SK-N-SH (cell line): ENCODE data around the gene DOCK10. TPM values are rescaled to one million over a fixed set of nuclear protein-coding genes. Genes with fewer than 3 reads are reported as not detected.

Experiments used
- CTCF ChIA-PET: fragments of 300-600, 350-600 bp; formaldehyde crosslinking; extraction: SDS; loops from one replicate; lab custom pipeline; 2021; lab: Yijun Ruan, JAX
- POLR2A ChIA-PET: fragments of 350-600 bp; sonication (Branson Sonifier 250); formaldehyde crosslinking; extraction: SDS; loops from one replicate; lab custom pipeline; 2020; ENCODE audit warnings: antibody characterized with exemption, inconsistent platforms; lab: Yijun Ruan, JAX
- DNase-seq: peaks from one replicate; pipeline ENCODE4 v3.0.0; 2012
- H2AFZ ChIP-seq: fragments of 200-600 bp; sonication (generic); 2 replicates; pipeline ENCODE4 v1.8.1; 2016; ENCODE audit warnings: antibody characterized with exemption, mild to moderate bottlenecking, low read depth
- H3F3A ChIP-seq: fragments of 200-600 bp; sonication (generic); replicated peaks from 2 replicates; pipeline ENCODE3; 2016; ENCODE audit warnings: antibody characterized with exemption, mild to moderate bottlenecking; ENCODE audit not compliant: insufficient read depth
- H3K27ac ChIP-seq, 2 experiments: fragments of 200-500 bp in 1 of 2; fragments of 200-600 bp in 1 of 2; sonication (Bioruptor generic) in 1 of 2; sonication (generic), shearing (Covaris generic) in 1 of 2; 2 replicates each; pipeline versions ENCODE4 v1.5.1 to v1.6.1; 2014 to 2016; ENCODE audit warnings: low read depth in 2 of 2, inconsistent platforms in 1 of 2, low read length in 1 of 2, mild to moderate bottlenecking in 1 of 2, mixed read lengths in 1 of 2
- H3K27me3 ChIP-seq: fragments of 200-600 bp; sonication (generic), shearing (Covaris generic); 2 replicates; pipeline ENCODE4 v1.6.1; 2016; ENCODE audit warnings: mixed run types; ENCODE audit not compliant: insufficient read depth
- H3K36me3 ChIP-seq, 2 experiments: fragments of 200-500 bp in 1 of 2; fragments of 200-600 bp in 1 of 2; sonication (Bioruptor generic) in 1 of 2; sonication (generic) in 1 of 2; replicated peaks in 1 of 2; 2 replicates each; pipeline versions ENCODE3 to v1.5.1; 2014 to 2016; ENCODE audit warnings: low read length in 1 of 2, mild to moderate bottlenecking in 1 of 2; ENCODE audit not compliant: insufficient read depth in 2 of 2, control insufficient read depth in 1 of 2
- H3K4me1 ChIP-seq, 2 experiments: fragments of 200-500 bp in 1 of 2; fragments of 200-600 bp in 1 of 2; sonication (Bioruptor generic) in 1 of 2; sonication (generic), shearing (Covaris generic) in 1 of 2; 2 replicates each; pipeline versions ENCODE4 v1.5.1 to v1.6.1; 2014 to 2016; ENCODE audit warnings: low read depth in 1 of 2, low read length in 1 of 2, mixed run types in 1 of 2; ENCODE audit not compliant: insufficient read depth in 2 of 2, control insufficient read depth in 1 of 2
- H3K4me2 ChIP-seq: fragments of 200-600 bp; sonication (generic), shearing (Covaris generic); 2 replicates; pipeline ENCODE4 v1.6.1; 2017; ENCODE audit warnings: mixed run types
- H3K4me3 ChIP-seq, 2 experiments: fragments of 200-500 bp in 1 of 2; fragments of 200-600 bp in 1 of 2; sonication (Bioruptor generic) in 1 of 2; sonication (generic), shearing (Covaris generic) in 1 of 2; 2 replicates each; pipeline versions ENCODE4 v1.5.1 to v1.8.1; 2014 to 2016; ENCODE audit warnings: low read depth in 2 of 2, inconsistent platforms in 1 of 2, low read length in 1 of 2, mild to moderate bottlenecking in 1 of 2, mixed read lengths in 1 of 2, moderate library complexity in 1 of 2
- H3K79me2 ChIP-seq: fragments of 200-600 bp; sonication (generic); 2 replicates; pipeline ENCODE4 v1.8.1; 2017; ENCODE audit warnings: mild to moderate bottlenecking; ENCODE audit not compliant: insufficient read depth
- H3K9ac ChIP-seq: fragments of 200-600 bp; sonication (generic); 2 replicates; pipeline ENCODE4 v1.6.1; 2017; ENCODE audit warnings: mixed run types
- H3K9me2 ChIP-seq: fragments of 200-600 bp; sonication (generic); 2 replicates; pipeline ENCODE4 v1.6.1; 2017; ENCODE audit warnings: mixed run types
- H3K9me3 ChIP-seq: fragments of 200-600 bp; sonication (generic); 2 replicates; pipeline ENCODE4 v1.6.1; 2017; ENCODE audit warnings: mixed run types, mild to moderate bottlenecking, moderate library complexity
- H4K20me1 ChIP-seq: fragments of 200-600 bp; sonication (generic); 2 replicates; pipeline ENCODE4 v1.6.1; 2017; ENCODE audit warnings: mild to moderate bottlenecking, mixed run types; ENCODE audit not compliant: insufficient read depth
- EZH2phosphoT487 ChIP-seq: fragments of 200-600 bp; sonication (generic); IDR thresholded peaks from 2 replicates; pipeline ENCODE4 v1.6.1; 2017; ENCODE audit warnings: low read depth, mixed run types, mild to moderate bottlenecking, antibody characterized with exemption, moderate library complexity, borderline replicate concordance
- FOSL2 ChIP-seq: IDR thresholded peaks from 2 replicates; pipeline ENCODE4 v1.4.0; 2012; ENCODE audit warnings: low read depth, mild to moderate bottlenecking, moderate library complexity, borderline replicate concordance
- FOXJ3 ChIP-seq: sonication (generic); formaldehyde crosslinking; IDR thresholded peaks from 2 replicates; pipeline ENCODE4 v1.5.1; 2020; ENCODE audit warnings: mild to moderate bottlenecking, missing genetic modification reagents
- FOXM1 ChIP-seq: IDR thresholded peaks from 2 replicates; pipeline ENCODE4 v1.4.0; 2012; ENCODE audit warnings: low read depth, mild to moderate bottlenecking
- JUND ChIP-seq: IDR thresholded peaks from 2 replicates; pipeline ENCODE4 v1.4.0; 2012
- MEF2A ChIP-seq: IDR thresholded peaks from 2 replicates; pipeline ENCODE4 v1.4.0; 2012; ENCODE audit warnings: low read depth, borderline replicate concordance
- NRF1 ChIP-seq: IDR thresholded peaks from 2 replicates; pipeline ENCODE4 v1.6.1; 2012; ENCODE audit warnings: low read depth, mild to moderate bottlenecking, low read length
- RAD21 ChIP-seq: IDR thresholded peaks from 2 replicates; pipeline ENCODE4 v1.6.1; 2012; ENCODE audit warnings: mild to moderate bottlenecking, low read length
- RXRA ChIP-seq: IDR thresholded peaks from 2 replicates; pipeline ENCODE4 v1.4.0; 2012; ENCODE audit warnings: low read depth, mild to moderate bottlenecking, borderline replicate concordance
- TAF1 ChIP-seq: IDR thresholded peaks from 2 replicates; pipeline ENCODE4 v1.6.1; 2012; ENCODE audit warnings: low read depth, mild to moderate bottlenecking, low read length, moderate library complexity, borderline replicate concordance
- whole genome bisulfite sequencing: methylation state at CpG from one replicate; pipeline ENCODE4 v1.1.6; 2017; ENCODE audit warnings: low lambda C conversion rate; 5-methylcytosine and 5-hydroxymethylcytosine counted together
- polyA plus RNA-seq, 3 experiments: library from polyadenylated mRNA; depleted of rRNA; stranded (reverse); fragments of >200 nt; gene quantifications; 2 replicates each; pipeline ENCODE4 v1.2.3, GENCODE V29; 2012
- TF ChIP-seq, protein P1 (sequence below): IDR thresholded peaks from 2 replicates; pipeline ENCODE4; 2012
- TF ChIP-seq, protein P2 (sequence below): IDR thresholded peaks from 2 replicates; pipeline ENCODE4 v1.6.1; 2012; ENCODE audit warnings: mild to moderate bottlenecking, low read depth, low read length, moderate library complexity
- TF ChIP-seq, protein P3 (sequence below): fragments of 200-600 bp; sonication (generic); IDR thresholded peaks from 2 replicates; pipeline ENCODE4 v1.6.1; 2017; ENCODE audit warnings: antibody characterized with exemption, mild to moderate bottlenecking, moderate library complexity

DOCK10 gene
- polyA plus RNA-seq, 1 of the 3 experiments (the other 2 are of a cell fraction) = 24.1 TPM

DNA sequence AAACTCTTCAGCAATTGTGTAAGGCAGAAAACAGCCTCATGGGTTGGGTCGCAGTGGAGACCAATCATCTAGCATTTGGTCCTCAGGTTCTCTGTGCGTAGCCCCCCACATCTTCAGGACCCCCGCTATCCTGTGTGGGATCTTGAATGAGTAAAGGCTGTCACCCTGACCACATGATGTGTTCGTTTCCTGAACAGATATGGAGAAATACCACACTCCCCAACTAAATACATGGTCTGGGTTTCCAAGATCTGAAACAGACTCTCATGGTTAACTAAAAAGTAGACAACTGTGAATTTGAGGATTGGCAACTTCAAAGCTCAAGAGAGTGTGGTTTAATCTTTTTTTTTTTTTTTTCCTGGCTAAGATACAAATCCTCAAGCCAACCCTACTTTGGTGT lies 23.2 kb downstream of the DOCK10 start:
- peaks cover 78% of the 10 kb centered on the region for H3K79me2 ChIP-seq
- CTCF ChIA-PET = interaction anchor here (2.3 to 2.4 kb wide), 2 partner anchors 21 to 642 kb away, joined by 7 to 10 read pairs; no protein-coding TSS in a partner anchor
- H3K4me1 ChIP-seq = peaks cover 0 to 8% of the 10 kb centered on the region in 2 experiments; a peak in 2 of 4 replicates

More for the DNA sequence above, 23.2 kb downstream of the DOCK10 start:
- Histone ChIP-seq H3K27me3 (no peaks in the 10 kb centered on the region), H3F3A (peaks cover 24% of the 10 kb centered on the region), H3K9me3 (no peaks in the 10 kb centered on the region), H3K27ac (peak overlapping the region in 1 of 2 experiments; percentile 37; a peak in 1 of 4 replicates), H3K4me2 (no peak overlapping the region), H2AFZ (no peak overlapping the region), H3K36me3 (no peaks in the 10 kb centered on the region), H3K4me3 (no peak overlapping the region), H4K20me1 (no peaks in the 10 kb centered on the region), H3K9me2 (no peaks in the 10 kb centered on the region), H3K9ac (no peak overlapping the region)
- WGBS = 93% methylated on average over 3 of the region's 4 CpGs
- POLR2A ChIA-PET = no interaction called here
- no peak for DNase-seq
- TF ChIP-seq FOXJ3 (CRISPR knock-in tag) (no peak), RAD21 (no peak), EZH2phosphoT487 (no peak), RXRA (no peak), MEF2A (no peak), FOXM1 (no peak), FOSL2 (no peak), NRF1 (no peak), JUND (no peak), TAF1 (no peak)
- TF ChIP-seq, protein P1, sequence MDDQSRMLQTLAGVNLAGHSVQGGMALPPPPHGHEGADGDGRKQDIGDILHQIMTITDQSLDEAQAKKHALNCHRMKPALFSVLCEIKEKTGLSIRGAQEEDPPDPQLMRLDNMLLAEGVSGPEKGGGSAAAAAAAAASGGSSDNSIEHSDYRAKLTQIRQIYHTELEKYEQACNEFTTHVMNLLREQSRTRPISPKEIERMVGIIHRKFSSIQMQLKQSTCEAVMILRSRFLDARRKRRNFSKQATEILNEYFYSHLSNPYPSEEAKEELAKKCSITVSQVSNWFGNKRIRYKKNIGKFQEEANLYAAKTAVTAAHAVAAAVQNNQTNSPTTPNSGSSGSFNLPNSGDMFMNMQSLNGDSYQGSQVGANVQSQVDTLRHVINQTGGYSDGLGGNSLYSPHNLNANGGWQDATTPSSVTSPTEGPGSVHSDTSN = no peak
- TF ChIP-seq, protein P2, sequence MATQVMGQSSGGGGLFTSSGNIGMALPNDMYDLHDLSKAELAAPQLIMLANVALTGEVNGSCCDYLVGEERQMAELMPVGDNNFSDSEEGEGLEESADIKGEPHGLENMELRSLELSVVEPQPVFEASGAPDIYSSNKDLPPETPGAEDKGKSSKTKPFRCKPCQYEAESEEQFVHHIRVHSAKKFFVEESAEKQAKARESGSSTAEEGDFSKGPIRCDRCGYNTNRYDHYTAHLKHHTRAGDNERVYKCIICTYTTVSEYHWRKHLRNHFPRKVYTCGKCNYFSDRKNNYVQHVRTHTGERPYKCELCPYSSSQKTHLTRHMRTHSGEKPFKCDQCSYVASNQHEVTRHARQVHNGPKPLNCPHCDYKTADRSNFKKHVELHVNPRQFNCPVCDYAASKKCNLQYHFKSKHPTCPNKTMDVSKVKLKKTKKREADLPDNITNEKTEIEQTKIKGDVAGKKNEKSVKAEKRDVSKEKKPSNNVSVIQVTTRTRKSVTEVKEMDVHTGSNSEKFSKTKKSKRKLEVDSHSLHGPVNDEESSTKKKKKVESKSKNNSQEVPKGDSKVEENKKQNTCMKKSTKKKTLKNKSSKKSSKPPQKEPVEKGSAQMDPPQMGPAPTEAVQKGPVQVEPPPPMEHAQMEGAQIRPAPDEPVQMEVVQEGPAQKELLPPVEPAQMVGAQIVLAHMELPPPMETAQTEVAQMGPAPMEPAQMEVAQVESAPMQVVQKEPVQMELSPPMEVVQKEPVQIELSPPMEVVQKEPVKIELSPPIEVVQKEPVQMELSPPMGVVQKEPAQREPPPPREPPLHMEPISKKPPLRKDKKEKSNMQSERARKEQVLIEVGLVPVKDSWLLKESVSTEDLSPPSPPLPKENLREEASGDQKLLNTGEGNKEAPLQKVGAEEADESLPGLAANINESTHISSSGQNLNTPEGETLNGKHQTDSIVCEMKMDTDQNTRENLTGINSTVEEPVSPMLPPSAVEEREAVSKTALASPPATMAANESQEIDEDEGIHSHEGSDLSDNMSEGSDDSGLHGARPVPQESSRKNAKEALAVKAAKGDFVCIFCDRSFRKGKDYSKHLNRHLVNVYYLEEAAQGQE = no peak
- TF ChIP-seq, protein P3, sequence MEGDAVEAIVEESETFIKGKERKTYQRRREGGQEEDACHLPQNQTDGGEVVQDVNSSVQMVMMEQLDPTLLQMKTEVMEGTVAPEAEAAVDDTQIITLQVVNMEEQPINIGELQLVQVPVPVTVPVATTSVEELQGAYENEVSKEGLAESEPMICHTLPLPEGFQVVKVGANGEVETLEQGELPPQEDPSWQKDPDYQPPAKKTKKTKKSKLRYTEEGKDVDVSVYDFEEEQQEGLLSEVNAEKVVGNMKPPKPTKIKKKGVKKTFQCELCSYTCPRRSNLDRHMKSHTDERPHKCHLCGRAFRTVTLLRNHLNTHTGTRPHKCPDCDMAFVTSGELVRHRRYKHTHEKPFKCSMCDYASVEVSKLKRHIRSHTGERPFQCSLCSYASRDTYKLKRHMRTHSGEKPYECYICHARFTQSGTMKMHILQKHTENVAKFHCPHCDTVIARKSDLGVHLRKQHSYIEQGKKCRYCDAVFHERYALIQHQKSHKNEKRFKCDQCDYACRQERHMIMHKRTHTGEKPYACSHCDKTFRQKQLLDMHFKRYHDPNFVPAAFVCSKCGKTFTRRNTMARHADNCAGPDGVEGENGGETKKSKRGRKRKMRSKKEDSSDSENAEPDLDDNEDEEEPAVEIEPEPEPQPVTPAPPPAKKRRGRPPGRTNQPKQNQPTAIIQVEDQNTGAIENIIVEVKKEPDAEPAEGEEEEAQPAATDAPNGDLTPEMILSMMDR = no peak
